HEK293 (cell line): Measurements from ENCODE around the gene AUH.

Experiments used
- CTCF ChIP-seq: fragments of 450-650 bp; formaldehyde crosslinking; IDR thresholded peaks from 2 replicates; pipeline ENCODE4 v1.5.1; 2016; ENCODE audit warnings: missing biosample characterization, missing genetic modification characterization
- SP2 ChIP-seq: fragments of 450-650 bp; formaldehyde crosslinking; IDR thresholded peaks from 2 replicates; pipeline ENCODE4 v1.5.1; 2016; ENCODE audit warnings: missing biosample characterization, missing genetic modification characterization
- TRIM28 ChIP-seq: IDR thresholded peaks from 2 replicates; pipeline ENCODE4 v1.6.1; 2011; ENCODE audit warnings: low read length, control low read depth, borderline replicate concordance
- ZNF114 ChIP-seq: fragments of 450-650 bp; formaldehyde crosslinking; IDR thresholded peaks from 2 replicates; pipeline ENCODE4 v1.5.0; 2017; ENCODE audit warnings: missing biosample characterization, missing genetic modification characterization
- ZNF133 ChIP-seq: fragments of 450-650 bp; formaldehyde crosslinking; IDR thresholded peaks from 2 replicates; pipeline ENCODE4 v1.5.1; 2016; ENCODE audit warnings: missing biosample characterization, missing genetic modification characterization
- ZNF2 ChIP-seq: fragments of 450-650 bp; formaldehyde crosslinking; IDR thresholded peaks from 2 replicates; pipeline ENCODE4 v1.5.1; 2016; ENCODE audit warnings: missing biosample characterization, missing genetic modification characterization
- ZNF274 ChIP-seq, 2 experiments: fragments of 200-500 bp in 1 of 2; fragments of 450-650 bp in 1 of 2; sonication (Bioruptor generic) in 1 of 2; formaldehyde crosslinking in 1 of 2; IDR thresholded peaks; 2 replicates each; pipeline versions ENCODE4 v1.5.1 to v1.6.1; 2014 to 2016; ENCODE audit warnings: borderline replicate concordance in 1 of 2, inconsistent platforms in 1 of 2, low read length in 1 of 2, missing biosample characterization in 1 of 2, missing genetic modification characterization in 1 of 2

GRCh38 chr9:91214867-91215266 is 146.9 kb downstream of the AUH start:
- TF ChIP-seq ZNF133 (tag by site-specific recombination) (no peak), SP2 (tag by site-specific recombination) (no peak), CTCF (tag by site-specific recombination) (no peak), ZNF274 (IDR thresholded peaks at IDR 0.05; ENCODE audit: low read length) (no peak), ZNF274 (tag by site-specific recombination; IDR thresholded peaks at IDR 0.05; ENCODE audit: borderline replicate concordance) (no peak), ZNF114 (tag by site-specific recombination) (no peak), ZNF2 (tag by site-specific recombination) (no peak), TRIM28 (no peak)
